ENCODE measurements around the gene HHAT.

The HHAT gene

GRCh38 chr1:210328746-210329503 is at the start of gene HHAT:
HHAT (plus strand) TSS chr1:210328902; CDS start chr1:210348976, 20,074 bp downstream.
- peak; percentile 94 for DNase-seq (ENCODE audit: low spot score)

GRCh38 chr1:210280221-210280620 is 48.5 kb upstream of the HHAT start:
- DNase-seq (ENCODE audit: low spot score) = no peak

- DNase-seq (ENCODE audit: low spot score) = no peak
Observed at GRCh38 chr1:210288116-210288515, 40.6 kb upstream of the HHAT start.

GRCh38 chr1:210289248-210289647 is 39.5 kb upstream of the HHAT start:
- no peak for DNase-seq (ENCODE audit: low spot score)

- no peak for DNase-seq (ENCODE audit: low spot score)
Observed at GRCh38 chr1:210291081-210291764, 37.5 kb upstream of the HHAT start.

- peak; percentile 73 for DNase-seq (ENCODE audit: low spot score)
Observed at GRCh38 chr1:210291786-210292230, 36.9 kb upstream of the HHAT start.

- DNase-seq (ENCODE audit: low spot score) = peak; percentile 59
Observed at GRCh38 chr1:210292231-210292871, 36.4 kb upstream of the HHAT start.

GRCh38 chr1:210293171-210293607 is 35.5 kb upstream of the HHAT start:
- DNase-seq (ENCODE audit: low spot score) = peak; percentile 86

- DNase-seq (ENCODE audit: low spot score) = peak; percentile 78
Observed at GRCh38 chr1:210294999-210295745, 33.5 kb upstream of the HHAT start.

GRCh38 chr1:210296682-210297081 is 32.0 kb upstream of the HHAT start:
- DNase-seq (ENCODE audit: low spot score) = no peak

- no peak for DNase-seq (ENCODE audit: low spot score)
Observed at GRCh38 chr1:210298296-210298695, 30.4 kb upstream of the HHAT start.

- peak; percentile 12 for DNase-seq (ENCODE audit: low spot score)
Observed at GRCh38 chr1:210298936-210299335, 29.8 kb upstream of the HHAT start.

GRCh38 chr1:210299501-210299900 is 29.2 kb upstream of the HHAT start:
- DNase-seq (ENCODE audit: low spot score) = no peak

GRCh38 chr1:210300923-210301614 is 27.6 kb upstream of the HHAT start:
- no peak for DNase-seq (ENCODE audit: low spot score)

- peak; percentile 56 for DNase-seq (ENCODE audit: low spot score)
Observed at GRCh38 chr1:210301615-210302000, 27.1 kb upstream of the HHAT start.

- no peak for DNase-seq (ENCODE audit: low spot score)
Observed at GRCh38 chr1:210302501-210302900, 26.2 kb upstream of the HHAT start.

GRCh38 chr1:210303391-210303790 is 25.3 kb upstream of the HHAT start:
- no peak for DNase-seq (ENCODE audit: low spot score)

- DNase-seq (ENCODE audit: low spot score) = no peak
Observed at GRCh38 chr1:210310562-210311153, 18.0 kb upstream of the HHAT start.

- no peak for DNase-seq (ENCODE audit: low spot score)
Observed at GRCh38 chr1:210311726-210312493, 16.8 kb upstream of the HHAT start.

GRCh38 chr1:210313046-210313595 is 15.6 kb upstream of the HHAT start:
- DNase-seq (ENCODE audit: low spot score) = no peak
